PC-3 (cell line): ENCODE measurements around the gene ATP8A2. TPM values are rescaled to one million over a fixed set of nuclear protein-coding genes. Genes with fewer than 3 reads are reported as not detected.
"Not testable (repeated sequence)": the region's sequence is repeated elsewhere in the genome, so short reads cannot be mapped to it uniquely, and the experiment has no call there.

Source experiments
- ATAC-seq: fragments of 200-7000 bp; cut with Tn5 transposase; 2 replicates; pipeline ENCODE4 v1.9.1; 2020; ENCODE audit warnings: mild to moderate bottlenecking, moderate library complexity
- BruUV-seq: library from RNA; stranded (reverse); fragments of 400-500 nt; replicated peaks from 2 replicates; lab custom pipeline; 2021; lab: Mats Ljungman, UMichigan
- CTCF ChIA-PET: fragments of 300-600 bp; sonication (Branson Sonifier 250); formaldehyde crosslinking; loops from one replicate; lab custom pipeline; 2022; ENCODE audit warnings: antibody characterized with exemption; lab: Charles Lee
- POLR2A ChIA-PET: fragments of 300-600 bp; sonication (Branson Sonifier 250); formaldehyde crosslinking; loops from one replicate; lab custom pipeline; 2022; ENCODE audit warnings: antibody characterized with exemption; ENCODE audit not compliant: unreplicated experiment; lab: Charles Lee
- DNase-seq: peaks from one replicate; pipeline ENCODE4 v3.0.0-alpha.2; 2015
- H2AFZ ChIP-seq: fragments of 300-600 bp; sonication (generic); 2 replicates; pipeline ENCODE4 v1.6.0; 2016; ENCODE audit warnings: antibody characterized with exemption, low read length
- H3F3A ChIP-seq: fragments of 300-600 bp; sonication (generic); one replicate; pipeline ENCODE4 v1.6.0; 2017; ENCODE audit warnings: antibody characterized with exemption, low read length, control low read depth, mild to moderate bottlenecking; ENCODE audit not compliant: unreplicated experiment
- H3K27ac ChIP-seq: fragments of 300-600 bp; sonication (generic); 2 replicates; pipeline ENCODE4 v1.5.1; 2016; ENCODE audit warnings: mild to moderate bottlenecking, low read length
- H3K27me3 ChIP-seq: fragments of 300-600 bp; sonication (generic); 2 replicates; pipeline ENCODE4 v1.6.1; 2016; ENCODE audit warnings: low read length, mixed read lengths
- H3K36me3 ChIP-seq: fragments of 300-600 bp; sonication (generic); 2 replicates; pipeline ENCODE4 v1.6.1; 2016; ENCODE audit warnings: low read depth, mixed run types, low read length, mixed read lengths
- H3K4me1 ChIP-seq: fragments of 300-600 bp; sonication (generic); 2 replicates; pipeline ENCODE4 v1.5.1; 2016; ENCODE audit warnings: low read length; ENCODE audit not compliant: insufficient read depth
- H3K4me2 ChIP-seq: fragments of 300-600 bp; sonication (generic); 2 replicates; pipeline ENCODE4 v1.6.0; 2016; ENCODE audit warnings: low read length
- H3K4me3 ChIP-seq: fragments of 300-600 bp; sonication (generic); 2 replicates; pipeline ENCODE4 v1.5.1; 2016; ENCODE audit warnings: mild to moderate bottlenecking, low read length, mixed read lengths
- H3K79me2 ChIP-seq: fragments of 300-600 bp; sonication (generic); 2 replicates; pipeline ENCODE4 v1.6.1; 2017; ENCODE audit warnings: low read length, mixed read lengths
- H3K9ac ChIP-seq: fragments of 300-600 bp; sonication (generic); 2 replicates; pipeline ENCODE4 v1.6.0; 2016; ENCODE audit warnings: mild to moderate bottlenecking, low read length
- H3K9me2 ChIP-seq: fragments of 300-600 bp; sonication (generic); replicated peaks from 2 replicates; pipeline ENCODE4 v1.6.1; 2016; ENCODE audit warnings: mixed run types, low read length, mixed read lengths
- H3K9me3 ChIP-seq: fragments of 300-600 bp; sonication (generic); 2 replicates; pipeline ENCODE4 v1.6.1; 2016; ENCODE audit warnings: low read length, mixed read lengths
- H4K20me1 ChIP-seq: fragments of 300-600 bp; sonication (generic); 2 replicates; pipeline ENCODE4 v1.6.1; 2016; ENCODE audit warnings: low read length, mixed read lengths
- EZH2 ChIP-seq: fragments of 300-600 bp; sonication (generic); IDR thresholded peaks from one replicate; pipeline ENCODE4 v1.6.1; 2017; ENCODE audit warnings: antibody characterized with exemption, mild to moderate bottlenecking, low read length; ENCODE audit not compliant: unreplicated experiment
- EZH2phosphoT487 ChIP-seq: fragments of 300-600 bp; sonication (generic); IDR thresholded peaks from 2 replicates; pipeline ENCODE4 v1.6.1; 2018; ENCODE audit warnings: mild to moderate bottlenecking, antibody characterized with exemption, low read length, borderline replicate concordance
- intact Hi-C: fragments of 100-400 bp; cut with micrococcal nuclease; formaldehyde crosslinking; loops from 2 replicates; pipeline ENCODE4 v1.9.0; 2023
- total RNA-seq: library from RNA; depleted of rRNA; stranded (reverse); fragments of >200 nt; gene quantifications from 2 replicates; pipeline ENCODE4 v1.2.3, GENCODE V29; 2014
- TF ChIP-seq, protein P1 (sequence below): fragments of 300-600 bp; sonication (generic); conservative IDR thresholded peaks from 2 replicates; pipeline ENCODE4 v1.5.1; 2017; ENCODE audit warnings: antibody characterized with exemption, low read depth, mild to moderate bottlenecking, low read length

The ATP8A2 gene
- total RNA-seq, 1 experiment from 2014 or later, result 0.04 TPM

DNA sequence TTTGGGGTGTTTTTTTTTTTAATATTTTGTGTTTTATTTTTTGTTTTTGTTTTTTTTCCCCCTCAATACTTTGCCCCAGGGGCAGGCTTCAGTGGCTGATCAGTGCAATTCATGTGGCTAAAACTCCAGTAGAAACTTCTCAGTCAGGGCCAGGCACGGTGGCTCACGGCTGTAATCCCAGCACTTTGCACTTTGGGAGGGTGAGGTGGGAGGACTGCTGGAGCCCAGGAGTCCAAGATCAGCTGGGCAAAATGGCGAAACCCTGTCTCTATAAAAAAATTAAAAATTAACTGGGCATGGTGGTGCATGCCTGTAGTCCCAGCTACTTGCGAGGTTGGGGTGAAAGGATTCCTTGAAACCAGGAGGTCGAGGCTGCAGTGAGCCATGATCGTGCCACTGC, 17.4 kb upstream of the ATP8A2 start:
- CTCF ChIA-PET, result no interaction called here
- ATAC-seq (no peak), DNase-seq (no peak)
- Histone ChIP-seq H2AFZ (no peak overlapping the region), H3K27me3 (peaks cover 61% of the 10 kb centered on the region), H3K4me2 (no peak overlapping the region), H3K9ac (no peak overlapping the region), H3F3A (no peaks in the 10 kb centered on the region), H3K4me1 (no peaks in the 10 kb centered on the region), H3K9me2 (no peaks in the 10 kb centered on the region), H3K27ac (no peak overlapping the region), H4K20me1 (no peaks in the 10 kb centered on the region), H3K4me3 (no peak overlapping the region), H3K79me2 (no peaks in the 10 kb centered on the region), H3K9me3 (no peaks in the 10 kb centered on the region), H3K36me3 (no peaks in the 10 kb centered on the region)
- BruUV-seq, result no TSS peak
- TF ChIP-seq EZH2phosphoT487, result no peak
- no peak for TF ChIP-seq EZH2
- TF ChIP-seq, protein P1, sequence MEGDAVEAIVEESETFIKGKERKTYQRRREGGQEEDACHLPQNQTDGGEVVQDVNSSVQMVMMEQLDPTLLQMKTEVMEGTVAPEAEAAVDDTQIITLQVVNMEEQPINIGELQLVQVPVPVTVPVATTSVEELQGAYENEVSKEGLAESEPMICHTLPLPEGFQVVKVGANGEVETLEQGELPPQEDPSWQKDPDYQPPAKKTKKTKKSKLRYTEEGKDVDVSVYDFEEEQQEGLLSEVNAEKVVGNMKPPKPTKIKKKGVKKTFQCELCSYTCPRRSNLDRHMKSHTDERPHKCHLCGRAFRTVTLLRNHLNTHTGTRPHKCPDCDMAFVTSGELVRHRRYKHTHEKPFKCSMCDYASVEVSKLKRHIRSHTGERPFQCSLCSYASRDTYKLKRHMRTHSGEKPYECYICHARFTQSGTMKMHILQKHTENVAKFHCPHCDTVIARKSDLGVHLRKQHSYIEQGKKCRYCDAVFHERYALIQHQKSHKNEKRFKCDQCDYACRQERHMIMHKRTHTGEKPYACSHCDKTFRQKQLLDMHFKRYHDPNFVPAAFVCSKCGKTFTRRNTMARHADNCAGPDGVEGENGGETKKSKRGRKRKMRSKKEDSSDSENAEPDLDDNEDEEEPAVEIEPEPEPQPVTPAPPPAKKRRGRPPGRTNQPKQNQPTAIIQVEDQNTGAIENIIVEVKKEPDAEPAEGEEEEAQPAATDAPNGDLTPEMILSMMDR, result no peak
- intact Hi-C loops, result no loop called here
- POLR2A ChIA-PET, result no interaction called here

DNA sequence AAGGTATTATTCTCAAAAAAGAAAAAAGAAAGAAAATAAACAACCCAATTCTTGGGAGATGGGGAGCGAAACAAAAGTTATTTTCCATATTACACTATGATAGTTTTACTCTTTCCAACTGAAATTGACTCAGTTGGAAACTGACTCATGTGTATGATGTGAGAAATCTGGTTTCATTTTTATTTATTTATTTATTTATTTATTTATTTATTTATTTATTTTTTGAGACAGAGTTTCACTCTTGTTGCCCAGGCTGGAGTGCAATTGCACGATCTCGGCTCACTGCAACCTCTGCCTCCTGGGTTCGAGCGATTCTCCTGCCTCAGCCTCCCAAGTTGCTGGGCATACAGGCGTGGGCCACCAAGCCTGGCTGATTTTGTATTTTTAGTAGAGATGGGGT, 11.3 kb upstream of the ATP8A2 start:
- CTCF ChIA-PET, H3K27ac ChIP-seq, H3K4me2 ChIP-seq, H3K36me3 ChIP-seq, H3K9me2 ChIP-seq, H3K9me3 ChIP-seq, POLR2A ChIA-PET, H3F3A ChIP-seq, DNase-seq, H2AFZ ChIP-seq, H3K4me1 ChIP-seq, H3K4me3 ChIP-seq, H3K9ac ChIP-seq, ATAC-seq, BruUV-seq, H3K79me2 ChIP-seq, intact Hi-C loops, H4K20me1 ChIP-seq: not testable (repeated sequence)
- H3K27me3 ChIP-seq, result peaks cover 24% of the 10 kb centered on the region; the same call in 1 of the 2 replicates

DNA sequence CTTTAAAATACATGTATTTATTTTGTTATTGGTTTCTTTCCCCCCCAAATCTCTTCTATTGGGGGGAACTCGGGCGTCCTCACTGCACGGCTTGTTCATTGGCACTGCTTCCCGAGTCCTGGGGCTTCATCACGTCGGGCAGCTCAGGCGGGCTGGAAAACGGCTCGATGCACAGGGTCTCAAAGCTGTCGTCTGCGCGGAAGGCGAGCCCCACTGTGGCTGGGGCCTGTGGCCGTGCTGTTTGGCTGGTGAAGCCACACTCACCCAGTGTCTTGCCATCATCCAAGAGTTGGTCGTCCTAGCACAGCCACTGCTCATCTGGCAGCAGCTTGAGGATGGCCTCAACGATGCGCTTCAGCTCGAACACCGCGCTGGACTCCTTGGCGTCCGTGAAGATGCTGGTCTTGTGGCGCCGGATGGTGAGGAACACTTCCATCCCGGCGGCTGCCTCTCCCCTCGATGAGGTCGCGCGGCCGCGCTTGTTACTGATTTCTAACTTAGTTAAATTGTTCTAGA, 6.0 kb upstream of the ATP8A2 start:
- no peak overlapping the region for H2AFZ ChIP-seq
- H3F3A ChIP-seq, result no peaks in the 10 kb centered on the region
- POLR2A ChIA-PET, result no interaction called here
- H3K4me3 ChIP-seq, result no peak overlapping the region
- intact Hi-C loops, result no loop called here
- H3K9me3 ChIP-seq, result no peaks in the 10 kb centered on the region
- ATAC-seq, result no peak
- H3K79me2 ChIP-seq, result no peaks in the 10 kb centered on the region
- no peak for DNase-seq
- no peaks in the 10 kb centered on the region for H3K9me2 ChIP-seq
- TF ChIP-seq EZH2phosphoT487, result no peak
- no peak for TF ChIP-seq EZH2
- TF ChIP-seq, protein P1, result no peak
- H3K4me1 ChIP-seq, result no peaks in the 10 kb centered on the region
- H3K4me2 ChIP-seq, result no peak overlapping the region
- no TSS peak for BruUV-seq
- H3K27me3 ChIP-seq, result peaks cover 25% of the 10 kb centered on the region
- H4K20me1 ChIP-seq, result no peaks in the 10 kb centered on the region
- H3K27ac ChIP-seq, result no peak overlapping the region
- H3K36me3 ChIP-seq, result no peaks in the 10 kb centered on the region
- H3K9ac ChIP-seq, result no peak overlapping the region
- CTCF ChIA-PET, result no interaction called here
